ENCODE data around the gene EPG5. TPM values are rescaled to one million over a fixed set of nuclear protein-coding genes. Genes with fewer than 3 reads are reported as not detected.

EPG5 gene
- total RNA-seq, 1 experiment from 2014 or later, result 16.7 TPM

- intact Hi-C loops (cut with micrococcal nuclease; ENCODE audit: unreplicated experiment), result no loop called here
- Histone ChIP-seq H3K27ac (ENCODE audit: low read depth, low read length, poor library complexity, severe bottlenecking) (no peak overlapping the region), H3K9me3 (ENCODE audit: low read depth, low read length, poor library complexity, severe bottlenecking) (no peaks in the 10 kb centered on the region), H3K36me3 (ENCODE audit: insufficient read depth, low read length, poor library complexity, severe bottlenecking) (peaks cover 6% of the 10 kb centered on the region), H3K4me1 (ENCODE audit: insufficient read depth, low read length, poor library complexity, severe bottlenecking) (no peaks in the 10 kb centered on the region), H3K4me3 (ENCODE audit: low read depth, low read length, poor library complexity, severe bottlenecking) (no peak overlapping the region), H3K27me3 (replicated peaks; ENCODE audit: insufficient read depth, low read depth, low read length, poor library complexity) (no peaks in the 10 kb centered on the region)
- ChIA-PET POLR2A (ENCODE audit: low non-redundant PET) (no interaction called here), CTCF (interaction anchor here (1.2 kb wide), 1 partner anchor 15 kb away, joined by 5 read pairs; no protein-coding TSS in a partner anchor)
- DNase-seq (ENCODE audit: low spot score), result no peak
- TF ChIP-seq CTCF (conservative IDR thresholded peaks at IDR 0.05; ENCODE audit: low read depth, low read length) (no peak), EZH2 (IDR thresholded peaks at IDR 0.05; ENCODE audit: borderline replicate concordance, low read depth, low read length, poor library complexity, severe bottlenecking) (no peak)
- no TSS peak for BruUV-seq (replicated peaks)
Observed at GRCh38 chr18:45894818-45895217, 72.3 kb downstream of the EPG5 start.

GRCh38 chr18:45891806-45892205 is 75.3 kb downstream of the EPG5 start:
- ChIA-PET POLR2A (ENCODE audit: low non-redundant PET) (no interaction called here), CTCF (no interaction called here)
- no peak for DNase-seq (ENCODE audit: low spot score)
- TF ChIP-seq EZH2 (IDR thresholded peaks at IDR 0.05; ENCODE audit: borderline replicate concordance, low read depth, low read length, poor library complexity, severe bottlenecking), result no peak
- TF ChIP-seq CTCF (conservative IDR thresholded peaks at IDR 0.05; ENCODE audit: low read depth, low read length), result no peak
- no peaks in the 10 kb centered on the region for H3K9me3 ChIP-seq (ENCODE audit: low read depth, low read length, poor library complexity, severe bottlenecking)
- BruUV-seq (replicated peaks), result no TSS peak
- intact Hi-C loops (cut with micrococcal nuclease; ENCODE audit: unreplicated experiment), result no loop called here
- no peak overlapping the region for H3K27ac ChIP-seq (ENCODE audit: low read depth, low read length, poor library complexity, severe bottlenecking)
- no peak overlapping the region for H3K4me3 ChIP-seq (ENCODE audit: low read depth, low read length, poor library complexity, severe bottlenecking)
- peaks cover 8% of the 10 kb centered on the region for H3K36me3 ChIP-seq (ENCODE audit: insufficient read depth, low read length, poor library complexity, severe bottlenecking)
- no peaks in the 10 kb centered on the region for H3K4me1 ChIP-seq (ENCODE audit: insufficient read depth, low read length, poor library complexity, severe bottlenecking)
- no peaks in the 10 kb centered on the region for H3K27me3 ChIP-seq (replicated peaks; ENCODE audit: insufficient read depth, low read depth, low read length, poor library complexity)

- BruUV-seq (replicated peaks), result no TSS peak
- Histone ChIP-seq H3K27ac (ENCODE audit: low read depth, low read length, poor library complexity, severe bottlenecking) (no peak overlapping the region), H3K36me3 (ENCODE audit: insufficient read depth, low read length, poor library complexity, severe bottlenecking) (peaks cover 8% of the 10 kb centered on the region), H3K4me3 (ENCODE audit: low read depth, low read length, poor library complexity, severe bottlenecking) (no peak overlapping the region), H3K9me3 (ENCODE audit: low read depth, low read length, poor library complexity, severe bottlenecking) (no peaks in the 10 kb centered on the region), H3K4me1 (ENCODE audit: insufficient read depth, low read length, poor library complexity, severe bottlenecking) (no peaks in the 10 kb centered on the region), H3K27me3 (replicated peaks; ENCODE audit: insufficient read depth, low read depth, low read length, poor library complexity) (no peaks in the 10 kb centered on the region)
- intact Hi-C loops (cut with micrococcal nuclease; ENCODE audit: unreplicated experiment), result no loop called here
- DNase-seq (ENCODE audit: low spot score), result no peak
- CTCF ChIA-PET, result no interaction called here
- POLR2A ChIA-PET (ENCODE audit: low non-redundant PET), result no interaction called here
- TF ChIP-seq CTCF (conservative IDR thresholded peaks at IDR 0.05; ENCODE audit: low read depth, low read length) (no peak), EZH2 (IDR thresholded peaks at IDR 0.05; ENCODE audit: borderline replicate concordance, low read depth, low read length, poor library complexity, severe bottlenecking) (no peak)
Observed at GRCh38 chr18:45890606-45891005, 76.5 kb downstream of the EPG5 start.
